ENCODE data around the gene ZC3H7B.

The ZC3H7B gene

GRCh38 chr22:41330169-41330568 is 28.8 kb downstream of the ZC3H7B start:
- H3K36me3 Mint-ChIP-seq (ENCODE audit: low read depth): peaks cover 90% of the 10 kb centered on the region
- H3K27me3 Mint-ChIP-seq: no peaks in the 10 kb centered on the region
- DNase-seq: no peak
- no peaks in the 10 kb centered on the region for H3K9me3 Mint-ChIP-seq
- H3K4me3 Mint-ChIP-seq: no peak overlapping the region
- H3K27ac Mint-ChIP-seq: no peak overlapping the region
- H3K4me1 Mint-ChIP-seq (ENCODE audit: low read depth): peaks cover under 1% of the 10 kb centered on the region

- H3K9me3 Mint-ChIP-seq: no peaks in the 10 kb centered on the region
- peaks cover 79% of the 10 kb centered on the region for H3K36me3 Mint-ChIP-seq (ENCODE audit: low read depth)
- no peak for DNase-seq
- no peak overlapping the region for H3K27ac Mint-ChIP-seq
- no peaks in the 10 kb centered on the region for H3K27me3 Mint-ChIP-seq
- peaks cover 8% of the 10 kb centered on the region for H3K4me1 Mint-ChIP-seq (ENCODE audit: low read depth)
- H3K4me3 Mint-ChIP-seq: no peak overlapping the region
These were observed 31.1 kb downstream of the ZC3H7B start for GRCh38 chr22:41332217-41332939.

- H3K27me3 Mint-ChIP-seq: no peaks in the 10 kb centered on the region
- no peak for DNase-seq
- no peaks in the 10 kb centered on the region for H3K9me3 Mint-ChIP-seq
- peak overlapping the region; percentile 9 for H3K27ac Mint-ChIP-seq
- H3K36me3 Mint-ChIP-seq (ENCODE audit: low read depth): peaks cover 71% of the 10 kb centered on the region
- no peak overlapping the region for H3K4me3 Mint-ChIP-seq
- peaks cover 8% of the 10 kb centered on the region for H3K4me1 Mint-ChIP-seq (ENCODE audit: low read depth)
These were observed 32.5 kb downstream of the ZC3H7B start for GRCh38 chr22:41333806-41334205.

- DNase-seq: no peak
These were observed 32.9 kb downstream of the ZC3H7B start for GRCh38 chr22:41334215-41334614.

GRCh38 chr22:41334951-41335635 is 33.8 kb downstream of the ZC3H7B start:
- H3K4me3 Mint-ChIP-seq: no peak overlapping the region
- H3K4me1 Mint-ChIP-seq (ENCODE audit: low read depth): peaks cover 8% of the 10 kb centered on the region
- H3K36me3 Mint-ChIP-seq (ENCODE audit: low read depth): peaks cover 73% of the 10 kb centered on the region
- H3K9me3 Mint-ChIP-seq: no peaks in the 10 kb centered on the region
- no peaks in the 10 kb centered on the region for H3K27me3 Mint-ChIP-seq
- no peak for DNase-seq
- no peak overlapping the region for H3K27ac Mint-ChIP-seq

More at GRCh38 chr22:41334215-41334614, 32.9 kb downstream of the ZC3H7B start:
- Mint-ChIP-seq H3K36me3 (ENCODE audit: low read depth) (peaks cover 73% of the 10 kb centered on the region), H3K4me1 (ENCODE audit: low read depth) (peaks cover 8% of the 10 kb centered on the region), H3K4me3 (no peak overlapping the region), H3K27me3 (no peaks in the 10 kb centered on the region), H3K9me3 (no peaks in the 10 kb centered on the region), H3K27ac (no peak overlapping the region)

- Mint-ChIP-seq H3K27ac (peak overlapping the region; percentile 61), H3K36me3 (ENCODE audit: low read depth) (peaks cover 77% of the 10 kb centered on the region)
These were observed 37.4 kb downstream of the ZC3H7B start for GRCh38 chr22:41338614-41339212.

GRCh38 chr22:41339823-41340222 is 38.5 kb downstream of the ZC3H7B start:
- H3K27me3 Mint-ChIP-seq: no peaks in the 10 kb centered on the region
- DNase-seq: no peak
- no peaks in the 10 kb centered on the region for H3K9me3 Mint-ChIP-seq
- peaks cover 77% of the 10 kb centered on the region for H3K36me3 Mint-ChIP-seq (ENCODE audit: low read depth)
- no peak overlapping the region for H3K4me3 Mint-ChIP-seq
- H3K27ac Mint-ChIP-seq: no peak overlapping the region
- H3K4me1 Mint-ChIP-seq (ENCODE audit: low read depth): peaks cover 12% of the 10 kb centered on the region

More at GRCh38 chr22:41338614-41339212, 37.4 kb downstream of the ZC3H7B start:
- Mint-ChIP-seq H3K9me3 (no peaks in the 10 kb centered on the region), H3K27me3 (no peaks in the 10 kb centered on the region), H3K4me1 (ENCODE audit: low read depth) (peaks cover 12% of the 10 kb centered on the region), H3K4me3 (no peak overlapping the region)
- no peak for DNase-seq

GRCh38 chr22:41340357-41340756 is 39.0 kb downstream of the ZC3H7B start:
- H3K36me3 Mint-ChIP-seq (ENCODE audit: low read depth): peaks cover 76% of the 10 kb centered on the region
- H3K27me3 Mint-ChIP-seq: no peaks in the 10 kb centered on the region
- DNase-seq: no peak
- H3K4me3 Mint-ChIP-seq: no peak overlapping the region
- H3K27ac Mint-ChIP-seq: peak overlapping the region; percentile 63
- peaks cover 10% of the 10 kb centered on the region for H3K4me1 Mint-ChIP-seq (ENCODE audit: low read depth)
- H3K9me3 Mint-ChIP-seq: no peaks in the 10 kb centered on the region

- H3K4me3 Mint-ChIP-seq: no peak overlapping the region
- no peak for DNase-seq
- H3K36me3 Mint-ChIP-seq (ENCODE audit: low read depth): peaks cover 76% of the 10 kb centered on the region
- H3K27me3 Mint-ChIP-seq: no peaks in the 10 kb centered on the region
- H3K4me1 Mint-ChIP-seq (ENCODE audit: low read depth): peaks cover 5% of the 10 kb centered on the region
- no peak overlapping the region for H3K27ac Mint-ChIP-seq
- H3K9me3 Mint-ChIP-seq: no peaks in the 10 kb centered on the region
These were observed 39.7 kb downstream of the ZC3H7B start for GRCh38 chr22:41341012-41341411.

GRCh38 chr22:41341990-41342389 is 40.7 kb downstream of the ZC3H7B start:
- Mint-ChIP-seq H3K27me3 (no peaks in the 10 kb centered on the region), H3K27ac (peak overlapping the region; percentile 76), H3K4me1 (ENCODE audit: low read depth) (peaks cover 5% of the 10 kb centered on the region), H3K36me3 (ENCODE audit: low read depth) (peaks cover 82% of the 10 kb centered on the region), H3K4me3 (no peak overlapping the region), H3K9me3 (no peaks in the 10 kb centered on the region)
- no peak for DNase-seq

- H3K27ac Mint-ChIP-seq: no peak overlapping the region
- no peaks in the 10 kb centered on the region for H3K9me3 Mint-ChIP-seq
- peaks cover 92% of the 10 kb centered on the region for H3K36me3 Mint-ChIP-seq (ENCODE audit: low read depth)
- DNase-seq: no peak
- no peaks in the 10 kb centered on the region for H3K27me3 Mint-ChIP-seq
- peaks cover 5% of the 10 kb centered on the region for H3K4me1 Mint-ChIP-seq (ENCODE audit: low read depth)
- no peak overlapping the region for H3K4me3 Mint-ChIP-seq
These were observed 42.0 kb downstream of the ZC3H7B start for GRCh38 chr22:41343300-41343699.

GRCh38 chr22:41343717-41344116 is 42.4 kb downstream of the ZC3H7B start:
- Mint-ChIP-seq H3K27ac (no peak overlapping the region), H3K4me3 (no peak overlapping the region), H3K9me3 (no peaks in the 10 kb centered on the region), H3K27me3 (no peaks in the 10 kb centered on the region), H3K36me3 (ENCODE audit: low read depth) (peaks cover 92% of the 10 kb centered on the region), H3K4me1 (ENCODE audit: low read depth) (peaks cover 5% of the 10 kb centered on the region)
- DNase-seq: no peak

- Mint-ChIP-seq H3K4me1 (ENCODE audit: low read depth) (peaks cover 5% of the 10 kb centered on the region), H3K27ac (no peak overlapping the region), H3K4me3 (no peak overlapping the region), H3K36me3 (ENCODE audit: low read depth) (peaks cover 92% of the 10 kb centered on the region), H3K9me3 (no peaks in the 10 kb centered on the region), H3K27me3 (no peaks in the 10 kb centered on the region)
- DNase-seq: no peak
These were observed 43.0 kb downstream of the ZC3H7B start for GRCh38 chr22:41344189-41344788.

GRCh38 chr22:41345807-41346335 is 44.5 kb downstream of the ZC3H7B start:
- Mint-ChIP-seq H3K9me3 (no peaks in the 10 kb centered on the region), H3K27ac (no peak overlapping the region), H3K4me3 (no peak overlapping the region), H3K27me3 (no peaks in the 10 kb centered on the region), H3K4me1 (ENCODE audit: low read depth) (peaks cover 5% of the 10 kb centered on the region), H3K36me3 (ENCODE audit: low read depth) (peaks cover 92% of the 10 kb centered on the region)
- no peak for DNase-seq
